Peyer's patch (tissue), 4 donors: ENCODE results near the gene ANGPTL2. TPM values are rescaled to one million over a fixed set of nuclear protein-coding genes. Genes with fewer than 3 reads are reported as not detected.

ENCODE experiments used
- DNase-seq, 3 donors: peaks; one replicate each; pipeline ENCODE4 v3.0.0-alpha.2; 2017 to 2019
- H3K27ac ChIP-seq, 4 donors: fragments of 200-600 bp; sonication (generic); one replicate each; pipeline ENCODE4 v1.5.1; 2016 to 2019
- H3K27me3 ChIP-seq, 2 donors: fragments of 200-600 bp; sonication (generic); one replicate each; pipeline ENCODE4 v1.5.1; 2019
- H3K36me3 ChIP-seq, 3 donors: fragments of 200-600 bp; sonication (generic); one replicate each; pipeline ENCODE4 v1.5.1; 2016 to 2019
- H3K4me1 ChIP-seq, 4 donors: fragments of 200-600 bp; sonication (generic); one replicate each; pipeline ENCODE4 v1.5.1; 2016 to 2019
- H3K4me3 ChIP-seq, 4 donors: fragments of 200-600 bp; sonication (generic); 1 replicate in 3 of 4; 2 replicates in 1 of 4; pipeline ENCODE4 v1.5.1; 2016 to 2019; ENCODE audit warnings: mild to moderate bottlenecking in 1 of 4
- H3K9me3 ChIP-seq, 4 donors: fragments of 200-600 bp; sonication (generic); one replicate each; pipeline ENCODE4 v1.5.1; 2016 to 2019; ENCODE audit warnings: mild to moderate bottlenecking in 1 of 4
- CTCF ChIP-seq, 6 experiments: fragments of 450-650 bp in 4 of 6; fragments of 200-600 bp in 2 of 6; sonication (generic) in 1 of 6; IDR thresholded peaks; one replicate each; pipeline ENCODE4 v1.5.1; 2017 to 2019; ENCODE audit warnings: antibody characterized with exemption in 6 of 6, mild to moderate bottlenecking in 3 of 6, moderate library complexity in 1 of 6
- POLR2A ChIP-seq, 2 donors: fragments of 450-650 bp; IDR thresholded peaks; one replicate each; pipeline ENCODE4 v1.5.1; 2017; ENCODE audit warnings: antibody characterized with exemption in 2 of 2, mild to moderate bottlenecking in 2 of 2, moderate library complexity in 2 of 2
- total RNA-seq, 4 donors: library from RNA; depleted of rRNA; stranded (reverse); fragments of >200 nt; gene quantifications; one replicate each; pipeline ENCODE4 v1.1.0, GENCODE V29; 2016

ANGPTL2 gene
- total RNA-seq, 4 donors from 2014 or later: 2.8 to 14.0 (median 11.3) TPM

GRCh38 chr9:127051881-127052595 is 70.4 kb downstream of the ANGPTL2 start:
- DNase-seq: no peak
- no peak for TF ChIP-seq CTCF (IDR thresholded peaks at IDR 0.05)
- TF ChIP-seq POLR2A (IDR thresholded peaks at IDR 0.05): no peak
- Histone ChIP-seq H3K27me3 (no peaks in the 10 kb centered on the region), H3K4me3 (no peak overlapping the region), H3K9me3 (no peaks in the 10 kb centered on the region), H3K4me1 (peaks cover 0 to 4% (median 0%) of the 10 kb centered on the region in 4 donors), H3K27ac (peak overlapping the region in 1 of 4 donors; percentile 53), H3K36me3 (peaks cover 0 to 15% (median 0%) of the 10 kb centered on the region in 3 donors)

- no peak overlapping the region for H3K27ac ChIP-seq
- no peak for DNase-seq
- TF ChIP-seq CTCF (IDR thresholded peaks at IDR 0.05) (no peak), POLR2A (IDR thresholded peaks at IDR 0.05) (no peak)
- H3K9me3 ChIP-seq: no peaks in the 10 kb centered on the region
- H3K4me3 ChIP-seq: no peak overlapping the region
- peaks cover 0 to 4% (median 0%) of the 10 kb centered on the region in 4 donors for H3K4me1 ChIP-seq
- no peaks in the 10 kb centered on the region for H3K27me3 ChIP-seq
- H3K36me3 ChIP-seq: peaks cover 0 to 15% (median 0%) of the 10 kb centered on the region in 3 donors
Measured at GRCh38 chr9:127050591-127051001, 71.8 kb downstream of the ANGPTL2 start.

DNA sequence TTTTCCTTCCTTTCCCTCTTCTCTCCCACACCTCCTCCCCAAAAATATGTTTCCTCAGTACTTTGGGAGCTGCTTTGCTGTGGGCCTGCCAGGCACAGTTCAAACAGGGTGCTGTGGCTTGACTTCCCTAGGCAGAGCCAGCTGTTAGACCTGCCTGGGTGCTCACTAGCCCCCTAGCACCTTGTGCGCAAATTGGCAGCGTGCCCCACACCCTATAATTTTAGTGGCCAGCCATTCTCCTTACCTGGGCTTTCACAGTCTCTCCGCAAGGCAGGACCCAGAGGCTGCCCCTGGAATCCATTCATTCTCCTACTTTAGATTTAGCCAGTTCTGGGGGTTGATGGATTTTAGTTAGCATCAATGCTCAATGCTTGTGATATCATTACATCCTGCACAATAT is 72.3 kb downstream of the ANGPTL2 start:
- Histone ChIP-seq H3K4me1 (peaks cover 0 to 4% (median 0%) of the 10 kb centered on the region in 4 donors), H3K27ac (no peak overlapping the region), H3K4me3 (no peak overlapping the region), H3K27me3 (no peaks in the 10 kb centered on the region), H3K9me3 (no peaks in the 10 kb centered on the region), H3K36me3 (peaks cover 0 to 15% (median 0%) of the 10 kb centered on the region in 3 donors)
- TF ChIP-seq POLR2A (IDR thresholded peaks at IDR 0.05) (no peak), CTCF (IDR thresholded peaks at IDR 0.05) (no peak)
- no peak for DNase-seq

GRCh38 chr9:127049581-127049980 is 72.9 kb downstream of the ANGPTL2 start:
- H3K36me3 ChIP-seq: peaks cover 0 to 15% (median 0%) of the 10 kb centered on the region in 3 donors
- peaks cover 0 to 4% (median 0%) of the 10 kb centered on the region in 4 donors for H3K4me1 ChIP-seq
- TF ChIP-seq POLR2A (IDR thresholded peaks at IDR 0.05): no peak
- TF ChIP-seq CTCF (IDR thresholded peaks at IDR 0.05): no peak
- no peaks in the 10 kb centered on the region for H3K9me3 ChIP-seq
- H3K4me3 ChIP-seq: no peak overlapping the region
- H3K27me3 ChIP-seq: no peaks in the 10 kb centered on the region
- DNase-seq: no peak
- H3K27ac ChIP-seq: peak overlapping the region in 1 of 4 donors; percentile 30

GRCh38 chr9:127049044-127049443 is 73.4 kb downstream of the ANGPTL2 start:
- DNase-seq: peak in 2 of 3 donors; percentile 20 to 62
- TF ChIP-seq CTCF (IDR thresholded peaks at IDR 0.05): peak in 3 of 6 experiments; percentile 17 to 38 (median 25)
- no peak for TF ChIP-seq POLR2A (IDR thresholded peaks at IDR 0.05)
- Histone ChIP-seq H3K4me1 (peaks cover 0 to 4% (median 0%) of the 10 kb centered on the region in 4 donors), H3K36me3 (peaks cover 0 to 15% (median 0%) of the 10 kb centered on the region in 3 donors), H3K27me3 (no peaks in the 10 kb centered on the region), H3K4me3 (no peak overlapping the region), H3K9me3 (no peaks in the 10 kb centered on the region), H3K27ac (peak overlapping the region in 1 of 4 donors; percentile 7)
